Esophagus squamous epithelium (tissue), 4 donors: ENCODE results near the gene KRTAP1-1.

ENCODE experiments used
- CTCF ChIP-seq, 6 experiments: fragments of 450-650 bp in 4 of 6; fragments of 200-600 bp in 2 of 6; sonication (generic) in 2 of 6; IDR thresholded peaks; one replicate each; pipeline ENCODE4 v1.5.1; 2016 to 2019; ENCODE audit warnings: antibody characterized with exemption in 6 of 6, mild to moderate bottlenecking in 4 of 6, moderate library complexity in 4 of 6
- POLR2A ChIP-seq, 4 donors: fragments of 450-650 bp; IDR thresholded peaks; one replicate each; pipeline ENCODE4 v1.6.1; 2017; ENCODE audit warnings: antibody characterized with exemption in 4 of 4, mild to moderate bottlenecking in 4 of 4, moderate library complexity in 3 of 4

GRCh38 chr17:41067281-41067680 is 26.0 kb upstream of the KRTAP1-1 start:
- TF ChIP-seq POLR2A (IDR thresholded peaks at IDR 0.05) (no peak), CTCF (IDR thresholded peaks at IDR 0.05) (no peak)
